ENCODE results near the gene KDM3A.

DNA sequence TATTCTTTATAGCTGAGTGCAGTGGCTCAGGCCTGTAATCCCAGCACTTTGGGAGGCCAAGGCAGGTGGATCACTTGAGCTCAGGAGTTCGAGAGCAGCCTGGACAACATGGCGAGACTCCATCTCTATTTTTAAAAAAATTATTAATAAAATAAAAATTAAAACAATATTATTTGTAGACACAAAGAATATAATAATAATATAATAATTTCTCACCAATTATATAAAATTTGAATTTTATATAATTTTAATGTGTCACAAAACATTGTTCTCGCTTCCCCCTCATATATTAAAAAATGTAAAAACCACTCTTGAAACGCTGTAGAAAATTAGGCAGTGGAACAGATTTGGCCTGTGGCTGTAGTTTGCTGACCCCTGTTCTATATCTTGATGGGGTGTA is 5.6 kb upstream of the KDM3A start:
- TF ChIP-seq, protein P1, sequence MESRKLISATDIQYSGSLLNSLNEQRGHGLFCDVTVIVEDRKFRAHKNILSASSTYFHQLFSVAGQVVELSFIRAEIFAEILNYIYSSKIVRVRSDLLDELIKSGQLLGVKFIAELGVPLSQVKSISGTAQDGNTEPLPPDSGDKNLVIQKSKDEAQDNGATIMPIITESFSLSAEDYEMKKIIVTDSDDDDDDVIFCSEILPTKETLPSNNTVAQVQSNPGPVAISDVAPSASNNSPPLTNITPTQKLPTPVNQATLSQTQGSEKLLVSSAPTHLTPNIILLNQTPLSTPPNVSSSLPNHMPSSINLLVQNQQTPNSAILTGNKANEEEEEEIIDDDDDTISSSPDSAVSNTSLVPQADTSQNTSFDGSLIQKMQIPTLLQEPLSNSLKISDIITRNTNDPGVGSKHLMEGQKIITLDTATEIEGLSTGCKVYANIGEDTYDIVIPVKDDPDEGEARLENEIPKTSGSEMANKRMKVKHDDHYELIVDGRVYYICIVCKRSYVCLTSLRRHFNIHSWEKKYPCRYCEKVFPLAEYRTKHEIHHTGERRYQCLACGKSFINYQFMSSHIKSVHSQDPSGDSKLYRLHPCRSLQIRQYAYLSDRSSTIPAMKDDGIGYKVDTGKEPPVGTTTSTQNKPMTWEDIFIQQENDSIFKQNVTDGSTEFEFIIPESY (IDR thresholded peaks at IDR 0.05; ENCODE audit: extremely low read depth, insufficient replicate concordance, low read length), result no peak
- TF ChIP-seq JUND (IDR thresholded peaks at IDR 0.05) (no peak), EZH2 (IDR thresholded peaks at IDR 0.05) (no peak), RAD21 (IDR thresholded peaks at IDR 0.05; ENCODE audit: low read depth) (no peak), SIN3A (IDR thresholded peaks at IDR 0.05; ENCODE audit: low read depth) (no peak), CEBPB (IDR thresholded peaks at IDR 0.05; ENCODE audit: low read depth) (no peak), POLR2AphosphoS5 (IDR thresholded peaks at IDR 0.05; ENCODE audit: low read depth, low read length) (no peak)
- TF ChIP-seq, protein P2, sequence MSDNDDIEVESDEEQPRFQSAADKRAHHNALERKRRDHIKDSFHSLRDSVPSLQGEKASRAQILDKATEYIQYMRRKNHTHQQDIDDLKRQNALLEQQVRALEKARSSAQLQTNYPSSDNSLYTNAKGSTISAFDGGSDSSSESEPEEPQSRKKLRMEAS (IDR thresholded peaks at IDR 0.05), result no peak
- TF ChIP-seq, protein P3, sequence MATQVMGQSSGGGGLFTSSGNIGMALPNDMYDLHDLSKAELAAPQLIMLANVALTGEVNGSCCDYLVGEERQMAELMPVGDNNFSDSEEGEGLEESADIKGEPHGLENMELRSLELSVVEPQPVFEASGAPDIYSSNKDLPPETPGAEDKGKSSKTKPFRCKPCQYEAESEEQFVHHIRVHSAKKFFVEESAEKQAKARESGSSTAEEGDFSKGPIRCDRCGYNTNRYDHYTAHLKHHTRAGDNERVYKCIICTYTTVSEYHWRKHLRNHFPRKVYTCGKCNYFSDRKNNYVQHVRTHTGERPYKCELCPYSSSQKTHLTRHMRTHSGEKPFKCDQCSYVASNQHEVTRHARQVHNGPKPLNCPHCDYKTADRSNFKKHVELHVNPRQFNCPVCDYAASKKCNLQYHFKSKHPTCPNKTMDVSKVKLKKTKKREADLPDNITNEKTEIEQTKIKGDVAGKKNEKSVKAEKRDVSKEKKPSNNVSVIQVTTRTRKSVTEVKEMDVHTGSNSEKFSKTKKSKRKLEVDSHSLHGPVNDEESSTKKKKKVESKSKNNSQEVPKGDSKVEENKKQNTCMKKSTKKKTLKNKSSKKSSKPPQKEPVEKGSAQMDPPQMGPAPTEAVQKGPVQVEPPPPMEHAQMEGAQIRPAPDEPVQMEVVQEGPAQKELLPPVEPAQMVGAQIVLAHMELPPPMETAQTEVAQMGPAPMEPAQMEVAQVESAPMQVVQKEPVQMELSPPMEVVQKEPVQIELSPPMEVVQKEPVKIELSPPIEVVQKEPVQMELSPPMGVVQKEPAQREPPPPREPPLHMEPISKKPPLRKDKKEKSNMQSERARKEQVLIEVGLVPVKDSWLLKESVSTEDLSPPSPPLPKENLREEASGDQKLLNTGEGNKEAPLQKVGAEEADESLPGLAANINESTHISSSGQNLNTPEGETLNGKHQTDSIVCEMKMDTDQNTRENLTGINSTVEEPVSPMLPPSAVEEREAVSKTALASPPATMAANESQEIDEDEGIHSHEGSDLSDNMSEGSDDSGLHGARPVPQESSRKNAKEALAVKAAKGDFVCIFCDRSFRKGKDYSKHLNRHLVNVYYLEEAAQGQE (IDR thresholded peaks at IDR 0.05; ENCODE audit: low read depth), result no peak
- TF ChIP-seq, protein P4, sequence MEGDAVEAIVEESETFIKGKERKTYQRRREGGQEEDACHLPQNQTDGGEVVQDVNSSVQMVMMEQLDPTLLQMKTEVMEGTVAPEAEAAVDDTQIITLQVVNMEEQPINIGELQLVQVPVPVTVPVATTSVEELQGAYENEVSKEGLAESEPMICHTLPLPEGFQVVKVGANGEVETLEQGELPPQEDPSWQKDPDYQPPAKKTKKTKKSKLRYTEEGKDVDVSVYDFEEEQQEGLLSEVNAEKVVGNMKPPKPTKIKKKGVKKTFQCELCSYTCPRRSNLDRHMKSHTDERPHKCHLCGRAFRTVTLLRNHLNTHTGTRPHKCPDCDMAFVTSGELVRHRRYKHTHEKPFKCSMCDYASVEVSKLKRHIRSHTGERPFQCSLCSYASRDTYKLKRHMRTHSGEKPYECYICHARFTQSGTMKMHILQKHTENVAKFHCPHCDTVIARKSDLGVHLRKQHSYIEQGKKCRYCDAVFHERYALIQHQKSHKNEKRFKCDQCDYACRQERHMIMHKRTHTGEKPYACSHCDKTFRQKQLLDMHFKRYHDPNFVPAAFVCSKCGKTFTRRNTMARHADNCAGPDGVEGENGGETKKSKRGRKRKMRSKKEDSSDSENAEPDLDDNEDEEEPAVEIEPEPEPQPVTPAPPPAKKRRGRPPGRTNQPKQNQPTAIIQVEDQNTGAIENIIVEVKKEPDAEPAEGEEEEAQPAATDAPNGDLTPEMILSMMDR (IDR thresholded peaks at IDR 0.05 in 2 of 3, conservative IDR thresholded peaks at IDR 0.05 in 1 of 3; ENCODE audit: borderline replicate concordance in 1 of 3, insufficient read depth in 1 of 3, low read depth in 2 of 3, low read length in 2 of 3), result no peak
